GM23338 (cell line): ENCODE data around the gene PROX1. TPM values are rescaled to one million over a fixed set of nuclear protein-coding genes. Genes with fewer than 3 reads are reported as not detected.

Experiments
- ATAC-seq: fragments of 200-7000 bp; cut with Tn5 transposase; 3 replicates; pipeline ENCODE4 v1.9.1; 2020
- DNase-seq: peaks from one replicate; pipeline ENCODE4 v3.0.0-alpha.2; 2015; ENCODE audit warnings: low spot score
- H2AFZ ChIP-seq: fragments of 200-600 bp; sonication (generic); 2 replicates; pipeline ENCODE4 v1.8.0; 2016; ENCODE audit warnings: antibody characterized with exemption, mild to moderate bottlenecking, moderate library complexity
- H3F3A ChIP-seq: fragments of 200-600 bp; sonication (generic); replicated peaks from 2 replicates; pipeline ENCODE4 v1.8.0; 2017; ENCODE audit warnings: antibody characterized with exemption, mixed run types, low read depth
- H3K27ac ChIP-seq: fragments of 200-600 bp; sonication (generic); 2 replicates; pipeline ENCODE4 v1.6.1; 2016; ENCODE audit warnings: low read depth
- H3K27me3 ChIP-seq: fragments of 200-600 bp; sonication (generic); 2 replicates; pipeline ENCODE4 v1.8.0; 2016; ENCODE audit warnings: mild to moderate bottlenecking, mixed run types, moderate library complexity; ENCODE audit not compliant: insufficient read depth
- H3K36me3 ChIP-seq: fragments of 200-600 bp; sonication (generic); 2 replicates; pipeline ENCODE4 v1.8.0; 2016; ENCODE audit warnings: mild to moderate bottlenecking; ENCODE audit not compliant: insufficient read depth
- H3K4me1 ChIP-seq: fragments of 200-600 bp; sonication (generic); 2 replicates; pipeline ENCODE4 v1.8.0; 2016; ENCODE audit warnings: mild to moderate bottlenecking, moderate library complexity; ENCODE audit not compliant: insufficient read depth
- H3K4me2 ChIP-seq: fragments of 200-600 bp; sonication (generic); 2 replicates; pipeline ENCODE4 v1.7.1; 2017; ENCODE audit warnings: mixed run types
- H3K4me3 ChIP-seq: fragments of 200-600 bp; sonication (generic); 2 replicates; pipeline ENCODE4 v1.6.1; 2016; ENCODE audit warnings: mixed run types
- H3K79me2 ChIP-seq: fragments of 200-600 bp; sonication (generic); replicated peaks from 2 replicates; pipeline ENCODE4 v1.8.0; 2017; ENCODE audit warnings: mild to moderate bottlenecking; ENCODE audit not compliant: insufficient read depth
- H3K9me2 ChIP-seq: fragments of 200-600 bp; sonication (generic); 2 replicates; pipeline ENCODE4 v1.8.0; 2017; ENCODE audit not compliant: insufficient read depth
- H4K20me1 ChIP-seq: fragments of 200-600 bp; sonication (generic); replicated peaks from 2 replicates; pipeline ENCODE4 v1.8.0; 2017; ENCODE audit warnings: mild to moderate bottlenecking; ENCODE audit not compliant: insufficient read depth
- H3K27ac Mint-ChIP-seq: 2 replicates; pipeline ENCODE4 v1.8.0; 2020; ENCODE audit warnings: inconsistent platforms, mild to moderate bottlenecking, moderate library complexity, mixed read lengths
- H3K27me3 Mint-ChIP-seq: 3 replicates; pipeline ENCODE4 v1.8.0; 2022; ENCODE audit warnings: low read depth, mild to moderate bottlenecking, moderate library complexity, mixed read lengths, inconsistent platforms; ENCODE audit not compliant: insufficient read depth, poor library complexity
- H3K36me3 Mint-ChIP-seq: 3 replicates; pipeline ENCODE4 v1.8.0; 2021; ENCODE audit warnings: low read depth, mild to moderate bottlenecking, inconsistent platforms, moderate library complexity, mixed read lengths
- H3K4me1 Mint-ChIP-seq: 3 replicates; pipeline ENCODE4 v1.8.0; 2020; ENCODE audit warnings: mild to moderate bottlenecking, inconsistent platforms, mixed read lengths
- H3K4me3 Mint-ChIP-seq: 3 replicates; pipeline ENCODE4 v1.8.0; 2021; ENCODE audit warnings: moderate library complexity, mild to moderate bottlenecking, inconsistent platforms, mixed read lengths
- H3K9me3 Mint-ChIP-seq: 3 replicates; pipeline ENCODE4 v1.8.0; 2020; ENCODE audit warnings: moderate library complexity, mild to moderate bottlenecking, inconsistent platforms, mixed read lengths
- CREB1 ChIP-seq: fragments of 250-450 bp; sonication (Bioruptor Pico); IDR thresholded peaks from 2 replicates; pipeline ENCODE4 v1.5.0; 2020; ENCODE audit warnings: low read depth, mild to moderate bottlenecking, moderate library complexity
- CTCF ChIP-seq, 2 experiments: fragments of 200-600 bp in 1 of 2; sonication (generic) in 1 of 2; conservative IDR thresholded peaks; 2 replicates each; pipeline versions ENCODE4 v1.5.1 to v1.6.1; 2016 to 2017; ENCODE audit warnings: antibody characterized with exemption in 2 of 2, low read depth in 2 of 2, mild to moderate bottlenecking in 2 of 2, moderate library complexity in 1 of 2
- ETS1 ChIP-seq: IDR thresholded peaks from 2 replicates; pipeline ENCODE4 v1.6.1; 2016; ENCODE audit warnings: antibody characterized with exemption
- EZH2 ChIP-seq: fragments of 200-600 bp; sonication (generic); IDR thresholded peaks from one replicate; pipeline ENCODE4 v1.8.0; 2017; ENCODE audit warnings: antibody characterized with exemption, mild to moderate bottlenecking, low read depth; ENCODE audit not compliant: unreplicated experiment
- EZH2phosphoT487 ChIP-seq: fragments of 200-600 bp; sonication (generic); IDR thresholded peaks from one replicate; pipeline ENCODE4 v1.8.1; 2018; ENCODE audit warnings: antibody characterized with exemption; ENCODE audit not compliant: unreplicated experiment
- JUNB ChIP-seq: IDR thresholded peaks from one replicate; pipeline ENCODE4 v1.6.1; 2016; ENCODE audit warnings: antibody characterized with exemption; ENCODE audit not compliant: unreplicated experiment
- NANOG ChIP-seq: IDR thresholded peaks from 2 replicates; pipeline ENCODE4 v1.6.1; 2016; ENCODE audit warnings: antibody characterized with exemption, borderline replicate concordance
- POLR2AphosphoS5 ChIP-seq: IDR thresholded peaks from 2 replicates; pipeline ENCODE4 v1.6.1; 2016; ENCODE audit warnings: antibody characterized with exemption, low read depth
- REST ChIP-seq: IDR thresholded peaks from one replicate; pipeline ENCODE4 v1.6.1; 2018; ENCODE audit warnings: antibody characterized with exemption; ENCODE audit not compliant: unreplicated experiment
- STAT1 ChIP-seq: IDR thresholded peaks from one replicate; pipeline ENCODE4 v1.6.1; 2016; ENCODE audit warnings: antibody characterized with exemption; ENCODE audit not compliant: unreplicated experiment
- ZNF114 ChIP-seq: fragments of 250-450 bp; sonication (Bioruptor Pico); IDR thresholded peaks from 2 replicates; pipeline ENCODE4 v1.5.0; 2020; ENCODE audit warnings: mild to moderate bottlenecking, moderate library complexity
- ZNF331 ChIP-seq: fragments of 250-450 bp; sonication (Bioruptor Pico); IDR thresholded peaks from 2 replicates; pipeline ENCODE4 v1.5.0; 2020; ENCODE audit warnings: low read depth, mild to moderate bottlenecking, moderate library complexity
- ZNF462 ChIP-seq: fragments of 250-450 bp; sonication (Bioruptor Pico); IDR thresholded peaks from 2 replicates; pipeline ENCODE4 v1.5.0; 2020; ENCODE audit warnings: mild to moderate bottlenecking, moderate library complexity
- polyA plus RNA-seq: library from polyadenylated mRNA; unstranded; fragments of >200 nt; fragmentation: Nextera tagmentation; extraction: Ambion mirVana; gene quantifications from 2 replicates; pipeline ENCODE4 v1.2.1, GENCODE V29; 2016
- total RNA-seq: library from RNA; depleted of rRNA; stranded (reverse); fragments of >200 nt; shearing (Covaris generic); gene quantifications from 2 replicates; pipeline ENCODE4 v1.2.3, GENCODE V29; 2014

PROX1 gene
- total and polyA plus RNA-seq, 2 experiments from 2014 or later: 0.49 to 0.66 TPM

GRCh38 chr1:214028095-214028494 lies 40.3 kb downstream of the PROX1 start:
- Histone ChIP-seq H2AFZ (0 out of 2 replicates have a peak overlapping the region, but pooled peaks have one; percentile 9), H3K4me2 (peak overlapping the region; percentile 46; the same call in 1 of the 2 replicates), H3K4me3 (no peak overlapping the region), H3K79me2 (no peaks in the 10 kb centered on the region), H3F3A (no peaks in the 10 kb centered on the region), H3K9me2 (0 out of 2 replicates have a peak, but pooled peaks cover 6% of the 10 kb centered on the region), H3K4me1 (peaks cover 53% of the 10 kb centered on the region), H4K20me1 (no peaks in the 10 kb centered on the region), H3K27me3 (no peaks in the 10 kb centered on the region), H3K27ac (no peak overlapping the region), H3K36me3 (no peaks in the 10 kb centered on the region)
- H3K27ac Mint-ChIP-seq: no peak overlapping the region
- H3K4me1 Mint-ChIP-seq: peaks cover 65% of the 10 kb centered on the region
- no peak for ATAC-seq
- H3K27me3 Mint-ChIP-seq: peaks cover 7% of the 10 kb centered on the region
- no peak for DNase-seq
- TF ChIP-seq NANOG (no peak), POLR2AphosphoS5 (no peak), ETS1 (no peak), STAT1 (no peak), ZNF114 (CRISPR knock-in tag) (no peak), CTCF (conservative IDR thresholded peaks at IDR 0.05; ENCODE audit: low read depth in 2 of 2) (no peak), EZH2 (no peak), ZNF331 (no peak), ZNF462 (CRISPR knock-in tag) (no peak), CREB1 (CRISPR knock-in tag) (no peak), REST (no peak), EZH2phosphoT487 (no peak), JUNB (no peak)
- no peaks in the 10 kb centered on the region for H3K36me3 Mint-ChIP-seq
- H3K4me3 Mint-ChIP-seq: no peak overlapping the region
- no peaks in the 10 kb centered on the region for H3K9me3 Mint-ChIP-seq
